NOMO-1 (cell line): ENCODE data around the gene FARS2.

Experiments used
- DNase-seq, 2 experiments: peaks; one replicate each; lab custom pipeline; 2025; ENCODE audit not compliant: unreplicated experiment in 2 of 2; lab: John Stamatoyannopoulos, UW

The FARS2 gene

DNA sequence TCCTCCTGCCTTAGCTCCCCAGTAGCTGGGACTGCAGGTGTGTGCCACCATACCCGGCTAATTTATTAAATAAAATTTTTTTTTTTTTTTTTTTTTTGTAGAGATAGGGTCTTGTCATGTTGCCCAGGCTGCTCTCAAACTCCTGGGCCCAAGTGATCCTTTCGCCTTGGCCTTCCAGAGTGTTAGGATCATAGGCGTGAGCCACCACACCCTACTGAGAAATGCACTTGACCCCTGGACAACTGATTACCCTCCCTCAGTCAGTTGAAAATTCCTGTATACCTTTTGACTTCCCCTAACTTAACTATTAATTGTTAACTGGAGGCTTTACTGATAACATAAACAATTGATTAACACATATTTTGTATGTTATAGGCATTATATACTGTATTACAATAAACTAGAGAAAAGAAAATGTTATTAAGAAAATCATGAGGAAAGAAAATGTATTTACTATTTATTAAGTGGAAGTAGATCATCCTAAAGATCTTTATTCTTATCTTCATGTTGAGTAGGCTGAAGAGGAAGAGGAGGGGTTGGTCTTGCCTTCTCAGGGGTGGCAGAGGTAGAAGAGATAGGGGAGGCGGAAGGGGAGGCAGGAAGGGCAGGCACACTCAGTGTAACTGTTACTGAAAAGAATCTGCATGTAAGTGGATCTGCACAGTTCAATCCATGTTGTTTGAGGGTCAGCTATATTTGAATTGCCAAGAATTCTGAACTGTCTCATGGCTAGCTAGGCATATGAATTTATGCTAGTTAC is 104.3 kb downstream of the FARS2 start:
- no peak for DNase-seq

GRCh38 chr6:5366941-5367340 is 105.6 kb downstream of the FARS2 start:
- DNase-seq, result no peak

GRCh38 chr6:5367510-5367909 is 106.2 kb downstream of the FARS2 start:
- DNase-seq, result no peak

- DNase-seq, result no peak
Measured at GRCh38 chr6:5373430-5373829, 112.1 kb downstream of the FARS2 start.

DNA sequence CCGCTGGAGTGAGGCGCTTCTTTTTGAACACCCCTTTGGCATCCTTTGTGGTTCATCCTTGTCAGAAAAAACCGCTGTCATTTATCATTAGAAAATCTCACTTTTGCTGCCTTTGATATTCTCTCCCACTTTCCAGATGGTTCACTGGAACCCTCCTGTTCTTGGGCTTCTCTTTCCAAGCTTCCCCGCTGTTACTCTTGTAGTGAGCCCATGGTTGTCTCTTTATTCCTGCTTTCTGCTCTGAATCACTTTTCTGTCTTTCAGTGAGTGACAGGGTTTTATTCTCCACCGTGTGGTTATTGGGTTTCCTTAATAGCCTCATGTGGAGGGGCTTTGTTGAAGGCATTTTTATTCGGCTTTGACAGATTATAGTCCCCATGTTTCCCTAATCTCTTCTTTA is 117.0 kb downstream of the FARS2 start:
- DNase-seq, result no peak

DNA sequence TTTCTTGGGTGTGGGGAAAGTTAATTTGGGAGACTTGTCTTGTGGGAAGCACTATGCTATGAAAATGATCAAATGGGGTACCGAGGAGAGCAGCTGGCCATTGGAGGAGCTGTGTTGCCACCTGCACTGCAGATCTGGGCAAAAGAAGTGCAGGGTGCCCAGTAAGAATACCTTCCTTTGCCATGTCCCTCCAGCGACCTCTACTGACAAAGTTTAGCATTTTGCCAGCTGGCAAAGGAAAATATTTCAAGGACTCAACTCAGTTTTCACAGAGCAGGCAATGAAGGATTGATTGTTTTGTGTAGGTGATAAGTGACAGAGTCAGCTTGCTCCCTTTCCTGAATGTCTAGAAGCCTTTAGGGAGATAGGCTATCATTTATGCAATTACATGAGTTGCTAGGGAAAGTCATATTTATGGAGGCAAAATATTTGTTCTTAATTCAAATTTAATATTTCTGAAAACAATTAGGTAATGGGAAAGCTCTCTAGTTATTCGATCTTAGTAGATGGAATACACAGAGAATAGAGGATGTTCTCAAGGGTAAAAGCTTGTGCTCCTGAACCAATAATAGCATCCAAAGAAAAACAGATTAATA is 118.4 kb downstream of the FARS2 start:
- peak; percentile 25 to 34 for DNase-seq

GRCh38 chr6:5383856-5384255 is 122.5 kb downstream of the FARS2 start:
- DNase-seq, result no peak

- DNase-seq, result no peak
Measured at GRCh38 chr6:5384276-5384675, 123.0 kb downstream of the FARS2 start.

DNA sequence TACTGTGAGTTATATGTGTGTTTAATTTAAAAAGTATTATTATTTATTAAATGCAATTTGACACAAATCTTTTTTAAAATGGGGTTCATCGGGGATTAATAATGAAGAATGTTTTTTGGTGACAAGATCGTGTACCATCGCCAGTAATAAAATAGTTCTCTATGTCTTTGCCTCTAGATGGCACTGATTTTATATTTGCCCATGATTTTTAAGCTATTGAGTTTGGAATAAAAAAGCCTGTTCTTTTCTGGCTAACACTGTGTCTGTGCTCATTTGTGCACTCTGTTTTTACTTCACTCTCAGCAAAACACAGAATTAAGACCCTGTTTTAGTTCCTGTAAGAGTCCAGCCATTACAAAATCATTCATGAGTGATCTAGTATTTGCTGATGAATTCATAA is 127.0 kb downstream of the FARS2 start:
- no peak for DNase-seq

DNA sequence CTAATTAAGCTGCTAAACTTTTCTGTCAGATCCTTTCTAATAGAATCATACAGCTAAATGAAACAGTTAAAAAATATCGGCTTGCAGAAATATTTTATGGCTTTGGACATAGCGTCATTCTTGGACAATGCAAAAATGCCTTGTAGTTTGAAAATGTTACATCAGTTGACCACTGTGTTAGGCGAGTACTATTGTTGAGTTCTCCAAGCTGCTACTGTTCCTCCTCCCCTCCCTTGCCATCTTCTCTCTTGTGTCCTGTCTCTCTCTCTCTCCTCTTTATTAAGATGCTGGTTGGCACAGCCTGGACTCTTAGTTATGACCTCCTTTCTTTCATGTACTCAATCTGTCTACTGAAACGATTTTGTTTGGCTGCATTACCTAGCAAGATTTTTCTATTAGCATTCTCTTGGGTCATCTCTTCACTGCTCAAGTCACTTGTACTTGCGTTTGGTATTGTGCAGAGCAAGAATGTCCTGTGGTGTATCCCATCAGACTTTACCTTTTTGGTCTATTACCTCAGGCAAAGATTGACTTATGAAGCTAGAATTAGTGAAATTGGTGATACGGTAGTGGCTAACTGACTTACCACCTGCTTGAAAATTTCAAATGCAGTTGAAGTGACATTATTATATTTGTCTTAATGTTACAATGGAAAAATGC is 127.9 kb downstream of the FARS2 start:
- no peak for DNase-seq

- no peak for DNase-seq
Measured at GRCh38 chr6:5390177-5390576, 128.9 kb downstream of the FARS2 start.

- DNase-seq, result no peak
Measured at GRCh38 chr6:5394280-5394679, 133.0 kb downstream of the FARS2 start.

DNA sequence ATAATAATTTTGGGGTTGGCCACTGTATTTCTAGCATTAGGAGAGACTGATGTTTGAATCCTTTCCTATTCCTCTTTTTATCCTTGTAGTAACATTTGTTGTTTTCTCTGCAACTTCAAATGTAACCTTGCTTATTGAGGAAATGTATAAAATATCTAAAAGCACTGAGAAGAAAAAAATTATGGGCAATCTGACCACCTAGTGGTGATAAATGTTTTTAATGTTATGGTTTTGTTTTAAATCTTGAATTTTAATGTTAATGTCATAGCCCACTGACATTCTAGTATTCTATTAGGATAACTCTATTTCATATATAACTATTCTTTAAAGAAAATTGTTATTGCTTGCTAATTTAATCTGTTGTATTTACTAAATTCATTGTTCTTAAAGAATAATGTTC is 134.4 kb downstream of the FARS2 start:
- DNase-seq, result no peak

DNA sequence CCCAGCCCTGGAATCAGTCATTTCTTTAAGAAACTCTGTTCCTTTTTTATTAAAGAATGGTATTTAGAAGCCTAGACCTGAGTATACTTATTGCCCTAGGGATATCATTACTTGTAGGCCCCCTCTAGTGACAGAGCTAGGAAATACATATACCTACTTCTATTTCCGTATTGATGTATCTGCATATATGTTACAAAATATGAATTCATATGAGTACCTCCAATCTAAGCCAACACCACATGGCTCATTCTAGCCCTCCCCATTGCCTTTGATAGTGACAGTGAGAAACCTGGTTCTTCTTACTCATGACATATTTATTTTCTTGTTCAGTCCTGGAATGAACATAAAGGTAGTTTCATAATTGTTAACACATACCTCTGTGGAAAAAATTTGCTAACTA is 137.2 kb downstream of the FARS2 start:
- peak; percentile 7 to 74 for DNase-seq

GRCh38 chr6:5399391-5399790 is 138.1 kb downstream of the FARS2 start:
- DNase-seq, result no peak

DNA sequence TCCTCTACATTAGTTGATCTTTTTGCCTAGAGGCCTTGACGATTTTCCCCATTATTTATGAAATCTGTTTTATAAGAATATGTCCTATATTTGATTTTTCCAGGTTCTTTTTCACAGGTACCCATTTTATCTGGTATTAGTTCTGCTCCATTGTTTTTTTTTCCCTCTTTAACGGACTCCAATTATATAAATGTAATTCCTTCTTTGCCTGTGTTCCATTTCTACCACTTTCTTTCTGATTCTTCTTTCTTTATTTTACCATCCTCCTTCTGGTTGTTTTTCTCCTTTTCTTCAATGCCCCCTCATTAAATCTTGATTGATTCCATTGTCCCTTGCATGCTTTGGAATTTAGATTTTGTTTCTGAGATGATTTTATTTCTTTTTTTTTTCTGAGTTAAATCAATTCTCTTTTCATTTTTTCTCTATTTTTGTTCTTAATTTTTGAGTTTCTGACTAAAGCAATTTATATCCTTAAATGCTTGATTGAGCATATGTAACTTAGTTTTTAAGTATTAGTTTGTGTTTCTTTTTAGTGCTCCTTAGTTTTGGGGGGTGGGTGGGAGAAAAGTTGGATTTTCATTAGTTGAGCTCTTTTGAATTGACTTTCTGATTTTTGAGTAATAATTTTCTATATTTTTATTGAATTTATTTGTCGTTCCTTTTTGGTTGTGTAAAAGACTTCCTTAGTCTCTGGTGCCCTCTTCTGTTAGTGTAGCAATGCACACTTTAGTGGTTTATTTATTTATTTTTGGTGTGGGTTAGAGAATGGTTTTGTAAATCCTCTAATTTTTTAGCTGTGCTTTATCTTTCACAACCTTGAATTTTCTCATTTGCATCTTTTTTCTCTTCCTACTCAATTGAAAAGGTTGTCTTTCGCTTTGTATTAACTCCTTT is 140.8 kb downstream of the FARS2 start:
- DNase-seq, result peak; percentile 38

DNA sequence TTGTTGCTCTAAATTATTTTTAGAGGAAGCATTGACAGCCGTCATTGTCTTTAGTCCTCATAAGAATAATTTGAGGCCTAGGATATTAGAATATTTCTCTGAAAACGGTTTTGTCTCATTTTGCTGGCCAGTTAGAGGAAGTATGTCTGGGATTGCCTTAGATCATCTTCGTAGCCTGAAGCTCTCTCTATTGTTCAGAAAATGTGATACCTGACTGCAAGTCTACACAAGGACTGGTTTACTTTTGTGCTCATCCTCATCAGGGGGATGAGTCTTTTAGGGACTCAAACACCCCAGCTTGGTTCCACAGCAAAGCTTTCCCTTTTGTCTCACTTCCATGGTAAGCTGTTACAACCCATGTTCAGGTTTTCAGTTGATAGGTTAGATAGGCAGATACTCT is 141.8 kb downstream of the FARS2 start:
- no peak for DNase-seq

- no peak for DNase-seq
Measured at GRCh38 chr6:5403609-5404008, 142.3 kb downstream of the FARS2 start.

DNA sequence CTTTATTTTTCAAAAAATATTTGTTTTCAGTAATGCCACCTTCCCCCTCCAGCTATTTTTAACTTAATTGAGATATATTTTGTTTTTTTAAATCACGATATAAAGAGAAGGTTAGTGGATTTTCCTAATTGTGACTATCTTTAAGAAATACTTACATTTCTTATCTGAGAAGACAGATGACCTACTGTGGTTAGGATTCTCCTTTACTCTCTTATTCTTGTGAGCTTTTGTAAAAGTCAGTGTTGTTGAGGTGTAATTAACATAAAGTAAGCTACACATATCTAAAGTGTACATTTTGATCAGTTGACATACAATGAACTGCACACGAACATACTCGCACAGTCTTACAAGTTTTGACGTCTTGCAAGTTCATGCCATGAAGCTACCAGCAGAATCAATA is 144.7 kb downstream of the FARS2 start:
- no peak for DNase-seq

DNA sequence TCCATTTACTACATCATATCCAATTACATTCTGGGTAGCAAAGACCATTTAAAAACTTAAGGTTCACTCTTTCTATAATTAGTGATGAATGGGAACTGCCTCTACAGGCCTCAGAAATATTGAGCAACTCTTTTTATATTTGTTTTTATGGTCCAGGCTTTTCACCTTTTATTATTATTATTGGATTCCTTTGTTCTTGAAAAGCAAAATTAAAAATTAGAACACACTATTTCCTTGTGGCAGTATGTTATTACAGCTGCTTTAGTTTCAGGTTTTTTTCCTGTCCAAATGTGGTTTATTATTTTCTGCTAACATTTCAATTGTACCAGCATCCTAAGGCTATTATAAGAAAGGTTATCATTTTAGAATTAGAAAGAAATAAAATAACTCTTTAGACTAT is 150.1 kb downstream of the FARS2 start:
- DNase-seq, result no peak

DNA sequence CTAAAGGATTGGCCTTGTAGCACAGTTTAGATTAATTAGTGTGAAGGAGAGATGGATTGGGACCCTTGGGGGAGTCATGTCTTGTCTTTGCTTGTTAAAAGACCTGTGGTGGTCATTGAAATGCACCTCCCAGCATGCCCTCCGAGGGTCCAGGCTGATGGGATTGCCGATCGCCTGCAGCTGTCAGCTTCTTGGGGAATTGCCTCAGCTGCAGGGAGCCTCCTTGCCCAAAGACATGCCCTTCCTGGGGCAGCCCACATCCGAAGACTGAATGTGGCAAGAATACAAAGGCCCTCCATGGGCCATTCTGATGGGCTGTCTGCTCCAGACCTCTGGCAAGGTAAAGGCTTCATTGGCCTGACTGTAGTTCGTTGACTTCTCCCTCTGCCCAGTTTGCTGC is 150.7 kb downstream of the FARS2 start:
- DNase-seq, result no peak
